ENCODE results near the gene RASGRF1.

The RASGRF1 gene

DNA sequence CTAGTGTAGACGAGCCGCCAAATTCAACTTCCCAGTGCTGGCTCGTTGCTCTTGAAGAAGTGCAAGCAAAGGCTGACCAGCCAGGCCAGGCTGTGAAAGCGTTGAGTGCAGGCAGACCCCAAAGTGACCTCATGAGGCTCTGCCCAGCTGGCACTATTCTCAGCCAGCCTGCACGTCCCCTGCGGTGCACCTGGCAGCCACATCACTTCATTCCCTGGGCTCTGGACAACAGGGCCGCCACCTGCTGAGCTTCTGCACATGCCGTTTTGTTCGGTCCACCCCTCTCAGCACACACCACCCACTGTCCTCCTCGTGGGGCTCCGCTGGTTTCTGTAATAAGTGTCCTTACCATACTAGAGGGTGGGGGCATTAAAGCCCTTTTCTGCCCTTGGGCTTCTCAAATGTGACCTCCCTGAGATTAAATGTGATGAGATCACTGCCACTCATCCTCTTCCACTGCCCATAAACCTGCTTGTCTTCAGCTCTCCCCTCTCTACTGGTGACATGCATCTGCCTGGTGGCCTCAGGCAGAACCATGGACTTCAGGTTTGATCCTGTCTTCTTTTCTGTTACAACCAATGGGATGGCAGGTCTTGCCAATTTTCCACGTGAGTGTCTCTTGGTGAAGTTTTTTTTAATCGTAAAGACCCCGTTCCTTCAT lies 6.1 kb downstream of the RASGRF1 start (continued):
- TF ChIP-seq ZNF777 (tag by site-specific recombination; IDR thresholded peaks at IDR 0.05; ENCODE audit: borderline replicate concordance) (no peak), ZIC2 (tag by site-specific recombination; IDR thresholded peaks at IDR 0.05) (peak; percentile 97), OVOL3 (tag by site-specific recombination; IDR thresholded peaks at IDR 0.05) (no peak), IKZF3 (tag by site-specific recombination; IDR thresholded peaks at IDR 0.05) (no peak), ZNF473 (tag by site-specific recombination; IDR thresholded peaks at IDR 0.05) (no peak)

- Histone ChIP-seq H3K4me1 (ENCODE audit: control insufficient read depth, insufficient read depth, low read length) (no peaks in the 10 kb centered on the region), H3K27ac (ENCODE audit: extremely low read depth, low read depth, low read length) (no peak overlapping the region), H3K36me3 (ENCODE audit: control insufficient read depth in 2 of 2, insufficient read depth in 1 of 2, low read length in 2 of 2) (no peaks in the 10 kb centered on the region), H3K4me3 (ENCODE audit: low read depth, low read length) (no peak overlapping the region), H3K9me3 (ENCODE audit: control insufficient read depth, insufficient read depth, low read depth, low read length) (no peaks in the 10 kb centered on the region)
- ChIA-PET POLR2A (no interaction called here), CTCF (no interaction called here)
- no peak for TF ChIP-seq ZNF626 (tag by site-specific recombination; IDR thresholded peaks at IDR 0.05)
- no peak for TF ChIP-seq GFI1B (tag by site-specific recombination; IDR thresholded peaks at IDR 0.05)
- TF ChIP-seq ZBTB20 (tag by site-specific recombination; IDR thresholded peaks at IDR 0.05): no peak
- no peak for TF ChIP-seq ZNF311 (tag by site-specific recombination; IDR thresholded peaks at IDR 0.05; ENCODE audit: borderline replicate concordance)
- no peak for TF ChIP-seq ZIC2 (tag by site-specific recombination; IDR thresholded peaks at IDR 0.05)
- TF ChIP-seq ZNF324 (tag by site-specific recombination; IDR thresholded peaks at IDR 0.05): no peak
- no peak for TF ChIP-seq ZNF76 (tag by site-specific recombination; IDR thresholded peaks at IDR 0.05; ENCODE audit: borderline replicate concordance, low read depth)
- TF ChIP-seq ZNF394 (tag by site-specific recombination; IDR thresholded peaks at IDR 0.05; ENCODE audit: borderline replicate concordance): no peak
- no peak for TF ChIP-seq TRIM28 (IDR thresholded peaks at IDR 0.05; ENCODE audit: borderline replicate concordance, low read length)
- TF ChIP-seq ZNF184 (tag by site-specific recombination; IDR thresholded peaks at IDR 0.05): no peak
- TF ChIP-seq ZNF621 (tag by site-specific recombination; IDR thresholded peaks at IDR 0.05): no peak
- no peak for TF ChIP-seq EGR2 (tag by site-specific recombination; IDR thresholded peaks at IDR 0.05; ENCODE audit: low read depth)
- TF ChIP-seq, protein P1, sequence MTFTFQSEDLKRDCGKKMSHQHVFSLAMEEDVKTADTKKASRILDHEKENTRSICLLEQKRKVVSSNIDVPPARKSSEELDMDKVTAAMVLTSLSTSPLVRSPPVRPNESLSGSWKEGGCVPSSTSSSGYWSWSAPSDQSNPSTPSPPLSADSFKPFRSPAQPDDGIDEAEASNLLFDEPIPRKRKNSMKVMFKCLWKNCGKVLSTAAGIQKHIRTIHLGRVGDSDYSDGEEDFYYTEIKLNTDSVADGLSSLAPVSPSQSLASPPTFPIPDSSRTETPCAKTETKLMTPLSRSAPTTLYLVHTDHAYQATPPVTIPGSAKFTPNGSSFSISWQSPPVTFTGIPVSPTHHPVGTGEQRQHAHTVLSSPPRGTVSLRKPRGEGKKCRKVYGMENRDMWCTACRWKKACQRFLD (tag by site-specific recombination; IDR thresholded peaks at IDR 0.05): no peak
- no peak for TF ChIP-seq ZNF792 (tag by site-specific recombination; IDR thresholded peaks at IDR 0.05)
- TF ChIP-seq, protein P2, sequence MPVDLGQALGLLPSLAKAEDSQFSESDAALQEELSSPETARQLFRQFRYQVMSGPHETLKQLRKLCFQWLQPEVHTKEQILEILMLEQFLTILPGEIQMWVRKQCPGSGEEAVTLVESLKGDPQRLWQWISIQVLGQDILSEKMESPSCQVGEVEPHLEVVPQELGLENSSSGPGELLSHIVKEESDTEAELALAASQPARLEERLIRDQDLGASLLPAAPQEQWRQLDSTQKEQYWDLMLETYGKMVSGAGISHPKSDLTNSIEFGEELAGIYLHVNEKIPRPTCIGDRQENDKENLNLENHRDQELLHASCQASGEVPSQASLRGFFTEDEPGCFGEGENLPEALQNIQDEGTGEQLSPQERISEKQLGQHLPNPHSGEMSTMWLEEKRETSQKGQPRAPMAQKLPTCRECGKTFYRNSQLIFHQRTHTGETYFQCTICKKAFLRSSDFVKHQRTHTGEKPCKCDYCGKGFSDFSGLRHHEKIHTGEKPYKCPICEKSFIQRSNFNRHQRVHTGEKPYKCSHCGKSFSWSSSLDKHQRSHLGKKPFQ (tag by site-specific recombination; IDR thresholded peaks at IDR 0.05): no peak
- TF ChIP-seq ZNF138 (tag by site-specific recombination; IDR thresholded peaks at IDR 0.05; ENCODE audit: borderline replicate concordance): no peak
- no peak for TF ChIP-seq ZNF175 (tag by site-specific recombination; IDR thresholded peaks at IDR 0.05)
- no peak for TF ChIP-seq ZBTB21 (tag by site-specific recombination; IDR thresholded peaks at IDR 0.05)
- no peak for TF ChIP-seq ZSCAN16 (tag by site-specific recombination; IDR thresholded peaks at IDR 0.05)
- no peak for TF ChIP-seq KLF9 (tag by site-specific recombination; IDR thresholded peaks at IDR 0.05; ENCODE audit: low read depth)
These were observed 7.4 kb downstream of the RASGRF1 start for GRCh38 chr15:79083154-79083553.

Data from HEK293 (cell line).